Neuron (in vitro differentiated cells): Measurements from ENCODE around the gene ZFP64.

Source experiments
- H2AFZ ChIP-seq: one replicate; pipeline ENCODE4 v1.6.1; 2013; ENCODE audit warnings: low read depth, mild to moderate bottlenecking, inconsistent platforms, low read length, moderate library complexity
- H3K27me3 ChIP-seq: one replicate; pipeline ENCODE4 v1.6.1; 2013; ENCODE audit warnings: low read length; ENCODE audit not compliant: insufficient read depth
- H3K36me3 ChIP-seq: one replicate; pipeline ENCODE4 v1.6.1; 2013; ENCODE audit warnings: low read length; ENCODE audit not compliant: insufficient read depth
- H3K4me1 ChIP-seq: one replicate; pipeline ENCODE4 v1.6.1; 2013; ENCODE audit warnings: low read length; ENCODE audit not compliant: insufficient read depth
- H3K4me3 ChIP-seq: 2 replicates; pipeline ENCODE4 v1.5.1; 2013; ENCODE audit warnings: mild to moderate bottlenecking, low read length, moderate library complexity
- H3K9me3 ChIP-seq: one replicate; pipeline ENCODE4 v1.6.1; 2013; ENCODE audit warnings: low read length

ZFP64 gene

DNA sequence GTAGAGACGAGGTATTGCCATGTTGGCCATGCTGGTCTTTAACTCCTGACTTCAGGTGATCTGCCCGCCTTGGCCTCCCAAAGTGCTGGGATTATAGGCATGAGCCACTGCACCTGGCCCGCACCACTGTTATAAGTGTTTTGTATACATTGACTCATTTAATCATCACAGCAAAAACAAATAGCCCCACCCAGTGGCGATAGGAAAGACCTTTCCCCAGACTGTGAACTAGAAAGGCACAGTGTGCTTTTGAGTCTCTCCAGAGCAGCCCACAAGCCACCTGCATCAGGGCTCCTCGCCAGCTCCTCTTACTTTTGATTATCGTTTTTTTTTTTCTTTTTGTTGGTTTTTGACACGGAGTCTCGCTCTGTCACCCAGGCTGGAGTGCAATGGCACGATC lies 27.9 kb upstream of the ZFP64 start:
- Histone ChIP-seq H3K36me3 (no peaks in the 10 kb centered on the region), H3K9me3 (peaks cover 7% of the 10 kb centered on the region), H3K4me1 (no peaks in the 10 kb centered on the region), H3K27me3 (no peaks in the 10 kb centered on the region), H3K4me3 (no peak overlapping the region), H2AFZ (no peak overlapping the region)

DNA sequence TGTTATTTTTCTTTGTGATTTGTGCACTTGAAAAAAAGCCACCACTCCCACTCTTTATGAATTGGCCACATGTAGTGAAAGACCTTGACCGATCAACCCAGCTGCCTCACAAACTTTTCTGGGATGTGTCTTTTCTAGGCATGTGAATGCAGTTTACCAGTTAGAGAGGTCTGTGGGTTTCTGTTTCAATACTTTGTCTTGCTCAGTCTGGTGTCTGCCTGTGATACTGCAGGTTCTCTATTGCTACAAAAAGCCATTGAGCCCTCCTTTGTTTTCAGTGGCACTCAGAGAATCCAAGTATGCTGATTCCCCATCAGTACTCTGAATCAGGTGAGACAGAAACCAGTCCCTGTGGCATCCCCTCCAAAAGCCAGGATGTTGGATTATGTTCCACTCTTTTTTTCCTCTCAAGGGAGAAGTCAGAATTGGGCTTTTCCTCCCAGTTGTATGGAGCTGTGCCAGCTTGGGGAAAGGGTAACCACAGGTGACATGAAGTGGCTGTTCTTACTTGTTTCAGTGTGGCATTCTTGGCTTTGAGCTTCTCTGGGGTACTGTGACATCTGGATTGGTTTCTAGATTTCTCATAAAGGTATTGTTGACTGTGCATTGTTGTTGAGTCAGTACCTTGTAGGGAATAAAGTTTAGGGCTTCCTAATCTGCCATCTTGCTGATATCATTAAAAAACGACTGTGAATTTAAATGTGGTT lies 26.3 kb upstream of the ZFP64 start:
- H3K27me3 ChIP-seq, result no peaks in the 10 kb centered on the region
- no peak overlapping the region for H2AFZ ChIP-seq
- H3K9me3 ChIP-seq, result peaks cover 11% of the 10 kb centered on the region
- H3K4me1 ChIP-seq, result no peaks in the 10 kb centered on the region
- H3K36me3 ChIP-seq, result no peaks in the 10 kb centered on the region
- H3K4me3 ChIP-seq, result no peak overlapping the region

DNA sequence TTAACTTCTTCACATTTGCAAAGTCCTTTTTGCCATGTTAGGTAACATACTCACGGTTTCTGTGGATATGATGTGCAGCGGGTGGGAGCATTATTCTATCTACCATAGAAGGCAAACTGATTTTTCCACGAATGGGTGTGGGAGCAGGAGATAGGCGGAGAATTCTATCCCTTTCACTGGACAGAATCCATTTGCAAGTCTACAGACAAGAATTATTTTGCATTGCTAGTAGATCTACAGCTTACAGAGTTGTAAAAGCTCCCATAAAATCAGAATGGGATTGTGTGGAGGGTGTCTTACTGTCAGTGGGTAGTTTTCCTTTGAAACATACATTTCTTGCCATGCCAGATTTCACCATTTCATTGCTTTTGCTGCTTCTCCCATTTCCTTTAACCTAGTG lies 22.4 kb upstream of the ZFP64 start:
- peaks cover 8% of the 10 kb centered on the region for H3K9me3 ChIP-seq
- no peak overlapping the region for H2AFZ ChIP-seq
- peaks cover 3% of the 10 kb centered on the region for H3K4me1 ChIP-seq
- no peaks in the 10 kb centered on the region for H3K36me3 ChIP-seq
- H3K27me3 ChIP-seq, result no peaks in the 10 kb centered on the region
- H3K4me3 ChIP-seq, result no peak overlapping the region

GRCh38 chr20:52212943-52213342 lies 21.4 kb upstream of the ZFP64 start:
- H3K36me3 ChIP-seq, result no peaks in the 10 kb centered on the region
- H3K9me3 ChIP-seq, result peaks cover 8% of the 10 kb centered on the region
- no peak overlapping the region for H2AFZ ChIP-seq
- H3K27me3 ChIP-seq, result no peaks in the 10 kb centered on the region
- no peak overlapping the region for H3K4me3 ChIP-seq
- peaks cover 6% of the 10 kb centered on the region for H3K4me1 ChIP-seq

DNA sequence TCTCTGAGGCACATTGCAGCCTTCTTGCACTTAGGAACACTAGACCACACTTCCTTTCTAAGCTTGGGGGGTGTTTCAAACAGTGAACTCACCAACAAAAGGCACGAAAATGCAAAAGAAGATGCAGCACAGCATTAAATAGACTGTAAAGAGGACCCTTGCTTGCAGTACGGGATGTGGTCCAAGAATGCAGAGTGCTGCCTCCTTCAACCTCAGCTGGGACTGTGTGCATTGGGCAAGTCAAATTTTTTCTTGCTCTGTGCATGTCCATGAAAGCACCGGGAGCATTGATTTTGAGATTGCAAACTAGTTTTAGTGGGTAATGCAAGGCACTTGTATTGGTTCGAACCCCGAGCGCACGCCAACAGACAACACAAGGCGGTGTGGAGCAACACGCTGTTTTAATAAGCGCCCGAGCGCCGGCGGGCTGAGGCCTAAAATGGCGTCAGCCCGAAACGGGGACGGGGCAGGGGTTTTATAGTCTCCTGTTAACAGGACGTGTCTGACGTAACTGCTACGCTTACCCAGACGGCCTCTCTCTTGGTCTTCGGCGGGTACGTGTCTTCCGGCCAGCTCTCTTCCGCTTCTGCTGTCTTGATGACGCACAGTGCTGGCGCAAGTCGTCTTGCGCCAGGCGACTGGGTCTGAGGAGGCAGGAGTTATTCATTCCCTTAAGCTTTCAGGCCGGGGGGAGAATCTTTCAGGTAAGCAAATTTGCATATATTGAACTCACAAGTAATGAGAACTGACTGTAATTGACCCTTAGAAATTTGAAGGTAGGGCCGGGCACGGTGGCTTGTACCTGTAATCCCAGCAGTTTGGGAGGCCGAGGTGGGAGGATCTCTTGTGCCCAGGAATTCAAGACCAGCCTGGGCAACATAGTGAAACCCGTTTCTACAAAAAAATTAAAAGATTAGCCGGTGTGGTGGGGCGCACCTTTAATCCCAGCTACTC lies 18.7 kb upstream of the ZFP64 start:
- H3K36me3 ChIP-seq, result no peaks in the 10 kb centered on the region
- no peaks in the 10 kb centered on the region for H3K27me3 ChIP-seq
- peaks cover 7% of the 10 kb centered on the region for H3K9me3 ChIP-seq
- no peak overlapping the region for H3K4me3 ChIP-seq
- H3K4me1 ChIP-seq, result peaks cover 9% of the 10 kb centered on the region
- no peak overlapping the region for H2AFZ ChIP-seq

DNA sequence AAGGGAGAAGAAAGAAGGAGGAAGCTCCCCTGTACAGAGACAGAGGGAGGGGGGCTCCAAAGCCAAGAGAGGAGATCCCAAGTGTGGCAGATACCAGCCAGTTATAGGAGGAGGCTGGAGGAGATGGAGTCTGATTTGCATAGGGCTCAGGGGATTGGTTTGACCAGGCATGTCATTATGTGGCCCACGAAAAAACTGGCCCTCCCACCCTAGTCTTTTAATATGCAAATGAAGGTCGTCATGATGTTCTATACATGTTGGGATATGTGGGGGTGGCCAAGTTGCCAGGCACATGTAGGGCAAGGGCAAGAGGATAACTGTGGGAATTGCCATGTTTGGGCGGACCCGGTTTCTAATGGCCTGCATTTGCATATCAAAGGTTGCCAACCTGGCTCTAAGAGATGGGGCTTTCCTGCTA lies 17.6 kb upstream of the ZFP64 start:
- H3K36me3 ChIP-seq, result no peaks in the 10 kb centered on the region
- no peak overlapping the region for H2AFZ ChIP-seq
- H3K9me3 ChIP-seq, result peaks cover 4% of the 10 kb centered on the region
- H3K27me3 ChIP-seq, result no peaks in the 10 kb centered on the region
- H3K4me1 ChIP-seq, result peaks cover 9% of the 10 kb centered on the region
- H3K4me3 ChIP-seq, result no peak overlapping the region

GRCh38 chr20:52207020-52207810 lies 15.6 kb upstream of the ZFP64 start:
- Histone ChIP-seq H3K4me1 (peaks cover 9% of the 10 kb centered on the region), H2AFZ (no peak overlapping the region), H3K27me3 (no peaks in the 10 kb centered on the region), H3K4me3 (no peak overlapping the region), H3K9me3 (no peaks in the 10 kb centered on the region), H3K36me3 (no peaks in the 10 kb centered on the region)

DNA sequence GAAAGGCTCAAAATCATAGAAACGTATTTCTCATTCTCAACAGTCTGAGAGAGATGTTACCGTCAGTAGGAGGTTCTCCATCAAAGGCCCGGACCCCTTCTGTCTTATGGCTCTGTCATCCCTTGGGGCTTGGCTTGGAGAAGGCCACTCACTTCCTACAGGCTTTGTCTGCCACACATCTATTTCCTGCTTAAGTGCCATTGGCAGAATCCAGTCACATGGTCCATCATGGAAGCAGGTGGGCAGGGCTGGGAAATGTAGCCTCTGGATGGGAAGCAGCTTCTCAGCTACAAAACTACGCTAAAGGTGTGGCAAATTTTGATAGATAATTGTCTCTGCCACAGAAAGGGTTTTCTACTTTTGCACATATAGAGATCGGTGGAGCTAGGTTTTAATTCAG lies 12.6 kb upstream of the ZFP64 start:
- H2AFZ ChIP-seq, result no peak overlapping the region
- no peaks in the 10 kb centered on the region for H3K36me3 ChIP-seq
- H3K4me3 ChIP-seq, result no peak overlapping the region
- H3K27me3 ChIP-seq, result no peaks in the 10 kb centered on the region
- peaks cover 6% of the 10 kb centered on the region for H3K4me1 ChIP-seq
- H3K9me3 ChIP-seq, result no peaks in the 10 kb centered on the region

DNA sequence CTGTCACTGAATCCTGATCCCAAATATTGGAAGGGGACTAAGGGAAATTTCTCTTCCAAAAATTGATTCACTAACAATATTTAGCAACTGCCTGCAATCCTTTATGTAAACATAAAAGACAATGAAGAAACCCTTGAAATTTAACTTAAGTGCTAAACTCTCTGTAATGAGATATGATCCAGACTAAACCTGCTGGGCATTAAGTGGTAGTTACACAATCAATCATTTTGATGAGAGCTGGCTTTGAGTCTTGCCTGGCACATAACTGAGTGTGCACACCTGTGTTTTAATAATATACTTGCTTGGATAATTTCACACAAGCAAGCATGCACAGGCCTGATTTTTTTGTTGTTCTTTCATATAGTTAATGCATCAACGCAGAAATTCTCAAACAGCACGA lies 9.8 kb upstream of the ZFP64 start:
- Histone ChIP-seq H3K4me3 (no peak overlapping the region), H2AFZ (no peak overlapping the region), H3K27me3 (no peaks in the 10 kb centered on the region), H3K36me3 (no peaks in the 10 kb centered on the region), H3K9me3 (peaks cover 2% of the 10 kb centered on the region), H3K4me1 (peaks cover 3% of the 10 kb centered on the region)

DNA sequence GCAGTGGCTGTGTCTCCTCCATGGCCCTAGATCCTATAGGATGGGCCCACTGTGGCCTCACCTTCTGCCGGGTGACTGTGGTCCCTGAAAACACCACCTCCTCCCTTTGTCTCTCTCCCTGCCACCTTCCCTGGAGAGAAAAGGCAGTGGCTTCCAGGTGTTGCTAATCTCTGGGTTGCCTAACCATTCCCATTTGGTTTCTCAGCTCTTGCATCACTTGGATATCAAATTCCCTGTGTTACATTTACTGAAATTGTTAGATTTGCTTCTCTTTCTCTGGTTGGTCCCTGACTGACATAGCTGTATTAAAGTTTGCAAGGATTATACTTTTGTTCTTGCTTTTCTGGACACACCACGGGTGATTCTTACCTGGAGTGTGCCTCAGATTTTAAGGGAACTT lies 9.3 kb upstream of the ZFP64 start:
- Histone ChIP-seq H3K4me1 (peaks cover 3% of the 10 kb centered on the region), H3K27me3 (no peaks in the 10 kb centered on the region), H3K4me3 (no peak overlapping the region), H3K36me3 (no peaks in the 10 kb centered on the region), H3K9me3 (peaks cover 2% of the 10 kb centered on the region), H2AFZ (no peak overlapping the region)

GRCh38 chr20:52196845-52197244 lies 5.3 kb upstream of the ZFP64 start:
- no peak overlapping the region for H3K4me3 ChIP-seq
- peaks cover 2% of the 10 kb centered on the region for H3K9me3 ChIP-seq
- no peaks in the 10 kb centered on the region for H3K36me3 ChIP-seq
- H2AFZ ChIP-seq, result no peak overlapping the region
- no peaks in the 10 kb centered on the region for H3K27me3 ChIP-seq
- peaks cover 3% of the 10 kb centered on the region for H3K4me1 ChIP-seq

DNA sequence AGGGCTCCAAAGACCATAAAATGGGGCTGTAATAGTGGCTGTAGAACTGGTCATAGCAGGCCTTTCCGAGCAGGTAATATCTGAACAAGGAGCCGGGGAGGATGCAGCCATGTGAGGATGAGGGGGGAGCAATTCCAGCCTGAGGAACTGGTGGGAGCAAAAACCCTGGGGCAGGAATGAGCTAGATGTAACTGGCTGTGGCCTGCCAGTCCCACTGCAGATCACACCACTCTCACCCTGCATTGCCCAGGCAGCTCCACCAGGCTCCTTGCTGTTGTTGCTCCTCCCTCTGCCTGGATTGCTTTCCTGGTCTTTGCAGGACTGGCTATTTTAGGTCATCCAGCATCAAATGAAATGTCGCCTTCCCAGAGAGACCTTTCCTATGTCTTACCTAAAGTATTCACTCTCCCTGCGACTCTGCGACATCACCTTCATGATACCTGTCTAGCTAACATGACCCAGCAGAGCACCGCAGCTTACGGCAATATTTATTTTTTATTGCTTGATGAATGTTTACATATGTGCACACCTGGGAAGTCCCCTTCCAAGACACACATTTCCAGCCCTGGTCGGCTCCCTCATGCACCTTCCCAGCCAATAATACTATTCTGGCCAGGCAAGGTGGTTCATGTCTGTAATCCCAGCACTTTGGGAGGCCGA lies 2.4 kb upstream of the ZFP64 start:
- H3K27me3 ChIP-seq, result no peaks in the 10 kb centered on the region
- no peak overlapping the region for H3K4me3 ChIP-seq
- no peak overlapping the region for H2AFZ ChIP-seq
- H3K36me3 ChIP-seq, result no peaks in the 10 kb centered on the region
- peaks cover 2% of the 10 kb centered on the region for H3K9me3 ChIP-seq
- H3K4me1 ChIP-seq, result peaks cover 14% of the 10 kb centered on the region
